PFSK-1 (cell line): ENCODE data around the gene SLAMF1. TPM values are rescaled to one million over a fixed set of nuclear protein-coding genes. Genes with fewer than 3 reads are reported as not detected.

Source experiments
- FOXP2 ChIP-seq: optimal IDR thresholded peaks from 2 replicates; pipeline ENCODE3; 2011; ENCODE audit warnings: borderline replicate concordance, control low read depth, inconsistent platforms; ENCODE audit not compliant: insufficient read depth; ENCODE audit errors: extremely low read length, extremely low read depth
- POLR2AphosphoS5 ChIP-seq: IDR thresholded peaks from 2 replicates; pipeline ENCODE4 v1.6.1; 2012; ENCODE audit warnings: low read depth, mild to moderate bottlenecking, control low read depth, low read length, moderate library complexity
- REST ChIP-seq, 2 experiments: IDR thresholded peaks; 2 replicates each; pipeline versions ENCODE4 v1.6.1 to v1.8.0; 2011 to 2012; ENCODE audit warnings: low read depth in 2 of 2, low read length in 2 of 2, control low read depth in 1 of 2, inconsistent platforms in 1 of 2, mild to moderate bottlenecking in 1 of 2, moderate library complexity in 1 of 2; ENCODE audit not compliant: insufficient read depth in 1 of 2
- SIN3A ChIP-seq: IDR thresholded peaks from 2 replicates; pipeline ENCODE4 v1.6.1; 2012; ENCODE audit warnings: mild to moderate bottlenecking, low read length, moderate library complexity, borderline replicate concordance; ENCODE audit not compliant: insufficient read depth
- TAF1 ChIP-seq: IDR thresholded peaks from 2 replicates; pipeline ENCODE4 v1.6.1; 2012; ENCODE audit warnings: low read length, control low read depth, borderline replicate concordance; ENCODE audit not compliant: insufficient read depth
- polyA plus RNA-seq: library from polyadenylated mRNA; unstranded; fragments of >200 nt; gene quantifications from one replicate; pipeline ENCODE4 v1.2.1, GENCODE V29; 2012; ENCODE audit warnings: low read depth, missing spikeins; ENCODE audit not compliant: insufficient read length

SLAMF1 gene
- not detected for polyA plus RNA-seq

DNA sequence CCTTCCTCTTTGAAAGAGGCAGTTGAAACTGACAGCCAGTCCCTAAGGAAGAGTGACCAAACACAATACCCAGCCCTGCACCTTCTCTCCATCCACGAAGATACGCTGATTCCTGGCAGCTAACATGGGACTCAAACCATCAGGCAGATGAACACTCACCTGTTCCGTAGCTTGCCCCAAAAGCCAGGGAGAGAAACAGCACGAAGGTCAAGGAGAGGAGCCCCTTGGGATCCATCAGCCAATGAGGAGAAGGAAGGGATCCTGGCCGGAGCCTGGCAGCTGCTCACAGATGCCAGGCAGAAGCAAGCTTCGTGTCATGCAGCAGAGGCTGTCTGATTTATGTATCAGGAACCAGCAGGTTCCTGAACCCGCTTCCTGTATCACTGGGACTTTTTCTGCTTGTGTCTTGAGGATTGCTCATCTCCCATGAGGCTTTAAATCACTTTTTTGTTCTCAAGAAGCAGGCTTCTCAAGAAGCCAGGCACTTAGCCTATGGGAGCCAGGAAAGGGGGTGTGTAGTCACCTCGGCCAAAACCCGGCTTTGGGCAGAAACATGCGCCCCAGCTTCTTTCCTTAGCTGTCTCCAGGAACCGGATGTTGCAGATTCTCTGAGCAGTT is at the start of gene SLAMF1:
Gene SLAMF1 (minus strand): TSS at position 334 of the 618 bp plus-strand sequence. CDS start 99 bp downstream, at position 235.
- no peak for TF ChIP-seq REST (IDR thresholded peaks at IDR 0.05; ENCODE audit: insufficient read depth in 1 of 2, low read depth in 2 of 2, low read length in 2 of 2)
- TF ChIP-seq SIN3A, result no peak
- no peak for TF ChIP-seq POLR2AphosphoS5
- TF ChIP-seq TAF1, result no peak
- no peak for TF ChIP-seq FOXP2

- TF ChIP-seq REST (IDR thresholded peaks at IDR 0.05; ENCODE audit: insufficient read depth in 1 of 2, low read depth in 2 of 2, low read length in 2 of 2), result no peak
- no peak for TF ChIP-seq FOXP2
- no peak for TF ChIP-seq POLR2AphosphoS5
- no peak for TF ChIP-seq TAF1
- no peak for TF ChIP-seq SIN3A
These were observed 38.4 kb upstream of the SLAMF1 start for GRCh38 chr1:160685266-160685665.

GRCh38 chr1:160682983-160683865 is 36.4 kb upstream of the SLAMF1 start:
- TF ChIP-seq REST (IDR thresholded peaks at IDR 0.05; ENCODE audit: insufficient read depth in 1 of 2, low read depth in 2 of 2, low read length in 2 of 2) (no peak), SIN3A (no peak), TAF1 (no peak), POLR2AphosphoS5 (no peak), FOXP2 (no peak)

DNA sequence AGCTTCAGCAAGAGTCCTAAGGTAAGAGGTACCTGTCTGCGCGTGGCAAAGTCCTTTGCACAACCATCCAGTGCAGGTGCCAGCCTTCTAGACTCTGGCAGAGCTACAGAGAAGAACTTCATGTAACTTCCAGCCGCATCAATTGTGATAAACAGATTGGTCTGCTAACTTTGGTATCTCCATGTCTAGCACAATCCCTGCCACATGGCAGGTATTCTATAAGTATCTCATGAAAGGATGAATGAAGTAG is 35.0 kb upstream of the SLAMF1 start:
- TF ChIP-seq TAF1, result no peak
- no peak for TF ChIP-seq SIN3A
- TF ChIP-seq POLR2AphosphoS5, result no peak

DNA sequence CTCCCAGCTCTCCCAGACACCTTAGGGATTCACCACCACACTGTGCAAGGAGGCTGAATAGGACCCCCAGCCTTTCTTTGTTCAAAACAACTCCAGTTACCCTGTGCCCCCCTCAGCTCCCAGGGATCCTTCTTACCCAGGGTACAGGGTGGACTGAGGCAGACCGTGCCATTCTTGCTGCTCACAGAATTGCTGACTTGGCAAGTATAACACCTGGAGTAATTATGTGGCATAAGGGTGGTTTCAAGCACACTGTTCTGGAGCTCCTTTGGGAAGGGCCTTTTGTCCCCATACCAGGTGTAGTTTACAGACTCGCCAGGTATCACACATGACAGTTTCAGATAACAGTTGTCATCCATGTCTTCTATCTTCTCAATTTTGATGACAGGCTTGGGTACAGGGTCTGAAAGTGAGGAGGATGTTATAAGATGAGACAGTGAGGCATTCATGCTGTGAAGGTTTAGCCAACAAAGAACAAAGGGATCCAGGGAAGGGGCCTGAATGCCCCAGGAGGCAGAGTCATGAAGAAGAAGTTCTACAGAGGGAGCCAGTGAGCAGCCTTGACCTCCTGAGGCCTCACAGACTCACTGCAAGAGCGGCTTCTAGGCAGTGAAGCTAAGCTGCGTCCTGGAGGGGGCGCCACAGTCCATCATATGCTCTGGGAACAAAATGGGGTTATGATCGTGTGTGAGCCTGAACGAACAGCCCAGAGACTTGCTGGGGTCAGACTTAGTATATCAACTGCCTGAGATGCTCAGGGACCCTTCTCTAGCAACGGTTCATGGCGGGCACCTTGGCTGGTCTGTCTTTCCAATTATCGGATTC is 34.4 kb upstream of the SLAMF1 start:
- TF ChIP-seq REST (IDR thresholded peaks at IDR 0.05; ENCODE audit: insufficient read depth in 1 of 2, low read depth in 2 of 2, low read length in 2 of 2), result no peak
- no peak for TF ChIP-seq POLR2AphosphoS5
- no peak for TF ChIP-seq SIN3A
- TF ChIP-seq FOXP2, result no peak
- TF ChIP-seq TAF1, result no peak
